ENCODE data around the gene STK40.

Gene STK40

GRCh38 chr1:36397378-36398230 is 11.9 kb upstream of the STK40 start, which contains the start of gene LSM10:
LSM10 (minus strand) TSS chr1:36397908; CDS start chr1:36394129, 3,779 bp downstream.
- DNase-seq, result peak; percentile 81

DNA sequence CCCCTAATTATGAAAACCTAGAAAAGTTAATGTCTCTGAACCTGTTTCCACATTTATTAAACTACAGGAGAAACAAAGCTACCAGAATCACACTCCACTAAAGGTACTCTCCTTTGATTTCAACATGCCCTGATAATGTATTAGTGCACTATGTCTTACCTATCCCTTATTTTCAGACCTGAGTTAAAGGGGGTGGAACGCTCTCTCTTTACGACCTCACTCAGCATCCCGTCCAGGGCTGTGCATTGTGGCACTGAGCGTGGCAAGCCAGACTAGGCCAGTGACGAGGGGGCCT is 11.3 kb upstream of the STK40 start:
- DNase-seq, result no peak

DNA sequence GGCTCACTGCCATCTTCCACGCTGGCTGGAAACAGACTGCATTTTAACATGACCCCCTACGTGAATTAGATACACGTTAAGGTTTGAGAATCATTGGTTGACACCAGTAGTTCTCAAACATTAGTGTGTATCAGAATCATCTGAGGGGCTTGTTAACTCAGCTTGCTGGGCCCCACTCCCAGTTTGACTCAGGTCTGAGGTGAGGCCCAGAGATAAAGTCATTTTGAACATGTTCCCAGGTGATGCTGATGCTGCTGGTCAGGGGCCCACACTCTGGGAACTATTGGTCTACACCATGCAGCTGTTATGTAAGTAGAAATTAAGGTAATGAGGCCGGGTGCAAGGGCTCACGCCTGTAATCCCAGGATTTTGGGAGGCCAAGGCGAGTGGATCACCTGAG is 10.6 kb upstream of the STK40 start:
- no peak for DNase-seq

- no peak for DNase-seq
Observed at GRCh38 chr1:36393686-36394085, 8.0 kb upstream of the STK40 start.

DNA sequence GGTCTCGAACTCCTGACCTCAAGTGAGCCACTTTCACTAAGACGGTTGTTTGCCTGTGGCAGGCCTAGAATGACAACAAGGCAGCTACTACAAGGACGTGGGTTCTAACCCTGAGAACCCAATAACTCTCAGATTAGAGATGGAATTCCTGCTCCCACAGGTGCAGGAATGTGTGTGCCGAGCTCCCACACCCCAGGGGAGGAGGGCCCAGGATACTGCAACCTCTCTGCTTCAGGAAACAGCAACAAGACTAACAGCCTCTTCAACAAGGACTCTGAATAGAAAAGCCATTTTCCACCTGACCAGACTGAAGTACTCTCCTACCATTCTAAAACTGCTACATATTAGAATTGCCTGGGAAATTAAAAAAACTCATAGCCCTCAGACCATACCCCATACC is 7.1 kb upstream of the STK40 start:
- no peak for DNase-seq

GRCh38 chr1:36391271-36391670 is 5.5 kb upstream of the STK40 start:
- DNase-seq, result no peak

DNA sequence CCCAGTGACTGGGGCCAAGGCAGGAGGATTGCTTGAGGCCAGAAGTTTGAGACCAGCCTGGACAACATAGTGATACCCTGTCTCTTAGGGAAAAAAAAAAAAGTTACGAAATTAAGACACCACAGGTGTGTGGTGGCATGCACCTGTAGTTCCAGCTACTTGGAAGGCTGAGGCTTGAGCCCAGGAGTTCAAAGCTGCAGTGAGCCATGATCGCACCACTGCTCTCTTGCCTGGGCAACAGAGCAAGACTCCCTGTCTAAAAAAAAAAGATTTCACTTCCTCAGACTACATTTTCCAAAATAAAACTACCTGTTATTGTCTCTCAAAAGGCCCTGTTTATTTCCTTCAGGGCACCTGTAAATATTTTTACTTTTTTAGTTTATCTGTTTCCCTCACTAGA is 4.7 kb upstream of the STK40 start:
- no peak for DNase-seq

DNA sequence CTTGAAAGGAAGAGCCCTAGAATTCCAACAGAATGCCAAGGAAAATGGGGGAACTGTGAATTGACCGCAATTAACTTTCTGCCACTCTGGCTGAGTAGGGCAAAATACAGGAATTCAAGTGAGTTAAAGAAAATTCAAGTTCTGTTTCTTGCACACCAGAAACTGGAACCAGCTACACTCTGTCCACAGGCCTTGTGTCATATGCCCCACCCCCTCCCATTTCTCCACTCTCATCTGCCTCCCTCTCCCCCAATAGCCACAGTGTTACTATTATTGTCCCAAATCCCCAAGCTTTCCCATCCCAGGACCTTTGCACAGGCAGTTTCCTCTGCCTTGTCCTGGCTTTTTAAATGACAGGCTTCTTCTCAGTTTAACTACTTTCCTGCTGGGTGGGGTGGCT is 4.3 kb upstream of the STK40 start:
- DNase-seq, result no peak

DNA sequence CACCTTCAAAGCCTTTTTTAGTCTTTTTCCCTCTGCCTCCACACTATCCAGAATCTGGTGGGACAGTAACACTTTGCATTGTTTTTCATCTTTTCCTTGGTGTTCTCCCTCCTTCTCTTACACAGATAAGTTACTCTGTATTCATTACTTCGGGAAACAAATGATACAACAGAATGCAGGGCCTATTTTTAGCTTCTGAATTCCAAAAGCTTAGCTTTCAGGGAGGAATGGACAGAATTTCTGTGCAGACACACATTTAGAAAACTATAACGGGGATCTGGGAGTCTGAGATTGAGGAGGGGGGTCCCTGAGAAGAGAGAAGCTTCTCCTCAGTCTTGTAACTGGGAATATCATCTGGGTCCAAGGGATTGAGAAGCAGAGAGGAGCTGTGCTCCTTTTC is 3.5 kb upstream of the STK40 start:
- no peak for DNase-seq

GRCh38 chr1:36387141-36387949 is 1.6 kb upstream of the STK40 start:
- DNase-seq, result no peak

GRCh38 chr1:36386265-36387140 is 779 bp upstream of the STK40 start:
- peak; percentile 90 for DNase-seq

DNA sequence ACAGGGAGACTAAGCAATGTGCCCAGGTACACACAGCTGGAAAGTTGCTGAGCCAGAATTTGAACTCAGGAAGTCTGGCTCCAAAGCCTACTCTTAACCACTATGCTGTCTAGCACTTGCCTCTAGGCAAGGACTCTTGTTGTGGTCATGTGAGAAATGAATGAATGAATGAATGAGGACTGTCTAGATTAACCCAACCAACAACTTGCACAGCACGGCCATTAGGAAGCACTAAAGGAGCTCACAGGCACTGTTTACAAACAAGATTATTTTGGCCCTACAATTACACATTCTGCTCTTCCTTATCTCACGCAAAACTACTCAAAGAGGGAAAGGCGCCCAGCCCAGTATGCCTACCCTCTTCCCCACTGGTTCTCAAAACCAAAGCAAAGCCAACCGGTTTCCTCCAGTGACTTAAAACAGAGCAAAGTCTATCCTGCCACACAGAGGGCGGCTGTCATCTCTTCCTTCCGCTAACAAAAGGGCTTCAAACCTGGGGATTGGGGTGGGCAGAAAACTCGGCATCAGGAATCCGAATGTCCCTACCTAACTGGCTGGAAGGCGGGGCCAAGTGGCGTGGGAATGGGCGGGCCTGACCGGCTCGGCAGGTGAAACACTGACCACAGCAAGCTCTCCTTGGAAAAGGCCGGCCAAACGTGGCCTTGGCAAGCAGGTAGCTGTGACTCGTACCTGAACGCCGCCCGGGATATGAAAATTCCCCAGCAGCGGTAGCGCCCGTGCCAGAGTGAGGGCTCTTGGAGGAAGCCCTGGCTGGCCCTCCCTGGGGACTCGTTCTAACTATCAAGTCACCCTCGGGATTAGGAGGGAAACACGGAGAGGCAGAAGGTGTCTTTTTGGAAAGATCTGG is 948 bp downstream of the STK40 start:
- peak; percentile 55 for DNase-seq

- DNase-seq, result no peak
Observed at GRCh38 chr1:36383240-36383639, 2.5 kb downstream of the STK40 start.

DNA sequence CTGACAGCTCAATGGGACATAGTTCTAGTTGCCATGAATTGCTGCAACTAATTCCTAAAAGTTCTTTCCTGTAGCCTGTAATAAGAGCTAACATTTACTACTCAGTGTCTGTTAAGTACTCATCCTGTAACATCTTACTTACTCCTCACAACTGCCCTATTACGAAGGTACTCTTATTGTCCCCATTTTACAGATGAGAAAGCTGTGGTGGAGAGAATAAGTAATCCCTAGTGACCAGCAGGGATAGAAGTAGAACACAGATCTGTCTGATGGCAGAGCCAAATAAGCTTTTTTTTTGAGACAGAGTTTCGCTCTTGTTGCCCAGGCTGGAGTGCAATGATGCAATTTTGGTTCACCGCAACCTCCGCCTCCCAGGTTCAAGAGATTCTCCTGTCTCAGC is 3.1 kb downstream of the STK40 start:
- DNase-seq, result no peak

- no peak for DNase-seq
Observed at GRCh38 chr1:36382231-36382630, 3.5 kb downstream of the STK40 start.

DNA sequence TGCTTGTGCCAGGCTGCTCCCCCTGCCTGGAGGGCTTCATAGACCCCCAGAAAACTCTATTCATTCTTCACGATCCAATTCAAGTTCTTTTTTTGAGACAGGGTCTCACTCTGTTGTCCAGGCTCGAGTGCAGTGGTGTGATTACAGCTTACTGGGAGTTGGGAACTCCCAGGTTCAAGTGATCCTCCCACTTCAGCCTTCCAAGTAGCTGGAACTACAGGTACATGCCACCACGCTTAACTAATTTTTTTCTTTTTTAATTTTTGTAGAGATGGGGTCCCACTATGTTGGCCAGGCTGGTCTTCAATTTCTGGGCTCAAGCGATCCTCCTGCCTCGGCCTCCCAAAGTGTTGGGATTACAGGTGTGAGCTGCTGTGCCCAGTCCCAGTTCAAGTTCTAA is 4.3 kb downstream of the STK40 start:
- DNase-seq, result no peak

- no peak for DNase-seq
Observed at GRCh38 chr1:36380782-36381181, 4.9 kb downstream of the STK40 start.

- DNase-seq, result no peak
Observed at GRCh38 chr1:36380143-36380619, 5.5 kb downstream of the STK40 start.

DNA sequence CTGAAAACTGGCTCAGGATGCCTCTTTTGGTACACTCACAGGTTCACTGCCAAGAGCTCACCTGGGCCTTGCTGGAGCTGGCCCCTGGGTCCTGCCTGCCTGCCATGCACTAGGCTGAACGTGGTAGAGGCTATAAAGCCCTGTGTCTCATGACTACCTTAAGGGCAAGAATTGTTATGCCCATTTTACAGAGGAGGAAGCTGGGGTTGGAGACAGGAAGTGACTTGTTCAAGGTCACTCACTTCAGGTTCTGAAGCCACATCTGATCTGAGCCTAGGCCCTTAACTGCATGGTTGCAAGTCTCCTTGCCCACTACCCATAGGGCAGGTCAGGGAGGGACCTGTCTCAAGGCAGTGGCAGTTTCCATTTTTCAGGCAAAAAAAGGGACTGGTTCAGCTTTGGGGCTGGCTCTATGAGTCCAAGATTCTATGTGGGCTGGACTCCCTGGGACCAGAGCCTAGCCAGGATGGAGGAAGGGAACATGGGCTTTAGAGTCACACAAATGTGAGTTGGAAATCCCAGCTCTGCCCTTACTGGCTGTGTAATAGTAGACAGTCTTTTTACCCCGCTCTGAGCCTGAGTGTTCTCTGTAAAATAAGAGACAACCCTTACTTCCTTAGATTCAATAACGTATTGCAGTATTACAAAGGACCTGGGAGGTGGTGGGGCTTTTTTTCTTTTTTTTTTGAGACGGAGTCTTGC is 7.8 kb downstream of the STK40 start:
- no peak for DNase-seq

DNA sequence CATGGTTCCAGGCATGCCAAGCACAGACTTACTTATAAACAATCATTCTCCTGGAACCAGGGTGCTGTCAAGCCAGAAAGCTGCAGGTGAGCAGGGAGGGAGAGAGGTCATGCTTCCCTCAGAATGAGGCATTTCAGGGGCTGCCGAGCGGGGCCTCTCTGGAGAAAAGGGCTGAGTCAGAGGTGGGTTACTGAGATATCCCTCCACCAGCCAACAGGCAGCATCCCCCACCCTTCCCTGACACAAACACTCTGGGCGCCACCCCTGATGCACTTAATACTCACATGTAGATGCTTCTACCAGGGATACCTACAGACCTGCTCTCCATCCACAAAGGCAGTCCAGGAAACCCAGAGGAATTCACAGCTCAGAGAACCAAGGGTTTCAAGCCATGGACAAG is 13.1 kb downstream of the STK40 start:
- no peak for DNase-seq

DNA sequence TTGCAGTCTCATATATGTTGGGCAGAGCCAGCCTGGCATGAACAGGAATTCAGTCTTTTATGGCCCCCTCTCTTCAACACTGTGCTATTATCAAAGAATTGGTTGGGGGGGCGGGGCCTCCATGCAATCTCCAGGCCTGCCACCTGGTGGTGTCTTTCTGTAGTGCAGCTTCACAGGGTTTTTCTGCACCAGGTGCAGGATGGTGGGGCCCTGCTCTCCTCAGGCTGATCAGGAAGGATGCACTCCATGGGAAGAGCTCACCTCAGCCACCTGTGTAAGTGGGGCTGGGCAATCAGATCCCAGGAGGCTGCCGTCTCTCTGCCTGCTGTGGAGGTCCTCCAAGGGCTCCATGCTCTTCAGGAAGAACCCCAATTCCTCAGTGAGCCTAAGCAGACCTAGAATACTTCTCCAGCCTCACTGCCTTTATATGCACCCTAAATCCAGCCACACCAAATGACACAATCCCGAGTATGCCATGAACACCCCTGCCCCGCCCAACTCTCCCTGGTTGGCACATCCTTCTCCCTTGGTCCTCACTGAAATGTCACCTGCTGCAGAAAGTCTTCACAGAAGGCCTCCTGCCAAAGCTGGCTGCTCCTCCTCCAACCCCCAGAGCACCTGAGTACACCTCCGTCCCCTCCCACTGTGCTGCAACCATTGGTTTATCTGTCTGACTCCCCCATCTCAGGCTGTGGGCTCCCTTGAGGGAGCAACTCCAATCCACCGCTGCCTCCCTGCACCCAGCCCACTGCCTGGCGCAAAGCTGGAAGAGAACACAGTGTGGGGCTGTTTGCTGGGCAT is 16.5 kb downstream of the STK40 start:
- peak; percentile 32 for DNase-seq
